HepG2 (cell line): Measurements from ENCODE around the gene ZNRF4. TPM values are rescaled to one million over a fixed set of nuclear protein-coding genes. Genes with fewer than 3 reads are reported as not detected.

Experiments
- AFF4 ChIP-seq: sonication (generic); formaldehyde crosslinking; IDR thresholded peaks from 2 replicates; pipeline ENCODE4 v1.4.0; 2020; ENCODE audit warnings: missing genetic modification reagents
- CHCHD3 ChIP-seq: sonication (generic); formaldehyde crosslinking; IDR thresholded peaks from 2 replicates; pipeline ENCODE4 v1.8.0; 2022; ENCODE audit warnings: mild to moderate bottlenecking, missing genetic modification reagents, moderate library complexity
- ELF1 ChIP-seq: sonication (generic); formaldehyde crosslinking; IDR thresholded peaks from 2 replicates; pipeline ENCODE4 v1.4.0; 2020; ENCODE audit warnings: missing genetic modification reagents
- FOSL2 ChIP-seq: sonication (generic); formaldehyde crosslinking; IDR thresholded peaks from 2 replicates; pipeline ENCODE4 v1.4.0; 2020; ENCODE audit warnings: missing genetic modification reagents
- FOXM1 ChIP-seq: sonication (generic); formaldehyde crosslinking; IDR thresholded peaks from 2 replicates; pipeline ENCODE4 v1.5.0; 2020; ENCODE audit warnings: missing genetic modification reagents
- GFI1 ChIP-seq: sonication (generic); formaldehyde crosslinking; IDR thresholded peaks from 2 replicates; pipeline ENCODE4 v1.5.0; 2020; ENCODE audit warnings: missing genetic modification reagents, mild to moderate bottlenecking, borderline replicate concordance
- GTF3A ChIP-seq: sonication (generic); formaldehyde crosslinking; conservative IDR thresholded peaks from 2 replicates; pipeline ENCODE4 v1.4.0; 2020; ENCODE audit warnings: mild to moderate bottlenecking, missing genetic modification reagents
- JUN ChIP-seq: sonication (generic); formaldehyde crosslinking; IDR thresholded peaks from 2 replicates; pipeline ENCODE4 v1.4.0; 2020; ENCODE audit warnings: mild to moderate bottlenecking, missing genetic modification reagents
- KDM5B ChIP-seq: sonication (generic); formaldehyde crosslinking; IDR thresholded peaks from 2 replicates; pipeline ENCODE4 v1.4.0; 2020; ENCODE audit warnings: missing genetic modification reagents, mild to moderate bottlenecking, borderline replicate concordance
- KLF12 ChIP-seq: sonication (generic); formaldehyde crosslinking; IDR thresholded peaks from 2 replicates; pipeline ENCODE4 v1.4.0; 2020; ENCODE audit warnings: missing genetic modification reagents, borderline replicate concordance
- NFKB2 ChIP-seq: sonication (generic); formaldehyde crosslinking; IDR thresholded peaks from 2 replicates; pipeline ENCODE4 v1.4.0; 2020; ENCODE audit warnings: missing genetic modification reagents, borderline replicate concordance
- NONO ChIP-seq, 2 experiments: fragments of 450-650 bp in 1 of 2; sonication (generic) in 1 of 2; formaldehyde crosslinking in 1 of 2; IDR thresholded peaks in 1 of 2; conservative IDR thresholded peaks in 1 of 2; 2 replicates each; pipeline versions ENCODE4 v1.6.1 to v1.8.0; 2017 to 2022; ENCODE audit warnings: mild to moderate bottlenecking in 1 of 2, missing genetic modification reagents in 1 of 2, moderate library complexity in 1 of 2
- NR2F2 ChIP-seq: IDR thresholded peaks from 2 replicates; pipeline ENCODE4 v1.6.1; 2012; ENCODE audit warnings: low read depth, inconsistent platforms, borderline replicate concordance
- RARA ChIP-seq: IDR thresholded peaks from 2 replicates; pipeline ENCODE4 v1.6.1; 2016; ENCODE audit warnings: missing genetic modification reagents, missing compliant biosample characterization
- ZEB1 ChIP-seq: IDR thresholded peaks from 2 replicates; pipeline ENCODE4 v1.6.1; 2012; ENCODE audit warnings: mild to moderate bottlenecking, low read depth, inconsistent platforms; ENCODE audit not compliant: insufficient replicate concordance
- ZFY ChIP-seq: sonication (generic); formaldehyde crosslinking; IDR thresholded peaks from 2 replicates; pipeline ENCODE4 v1.4.0; 2020; ENCODE audit warnings: missing genetic modification reagents
- ZKSCAN5 ChIP-seq: sonication (generic); formaldehyde crosslinking; IDR thresholded peaks from 2 replicates; pipeline ENCODE4 v1.5.1; 2020; ENCODE audit warnings: mild to moderate bottlenecking, missing genetic modification reagents
- ZNF207 ChIP-seq: fragments of 450-650 bp; IDR thresholded peaks from 2 replicates; pipeline ENCODE4 v1.6.1; 2016; ENCODE audit warnings: antibody characterized with exemption, borderline replicate concordance
- ZNF230 ChIP-seq: sonication (generic); formaldehyde crosslinking; IDR thresholded peaks from 2 replicates; pipeline ENCODE4 v1.4.0; 2020; ENCODE audit warnings: mild to moderate bottlenecking, missing genetic modification reagents
- ZNF616 ChIP-seq: sonication (generic); formaldehyde crosslinking; IDR thresholded peaks from 2 replicates; pipeline ENCODE4 v1.5.0; 2020; ENCODE audit warnings: low read depth, mild to moderate bottlenecking, missing genetic modification reagents
- ZNF878 ChIP-seq: sonication (generic); formaldehyde crosslinking; IDR thresholded peaks from 2 replicates; pipeline ENCODE4 v1.8.1; 2023; ENCODE audit warnings: mild to moderate bottlenecking, missing genetic modification reagents, moderate library complexity
- polyA plus RNA-seq, 8 experiments: library from polyadenylated mRNA; depleted of rRNA in 3 of 8; stranded (reverse) in 7 of 8; unstranded in 1 of 8; fragments of >200 nt; fragmentation: Illumina TruSeq in 4 of 8; extraction: Trizol in 4 of 8; gene quantifications; 2 replicates each; pipeline versions ENCODE4 v1.2.1 to v1.2.3, GENCODE V29; 2011 to 2016; ENCODE audit warnings: low read depth in 4 of 8, missing spikeins in 1 of 8, mixed read lengths in 1 of 8; ENCODE audit not compliant: insufficient read depth in 1 of 8
- total RNA-seq, 5 experiments: library from RNA; depleted of rRNA; stranded (reverse); fragments of >200 nt; fragmentation: Illumina TruSeq; extraction: Trizol; gene quantifications; 2 replicates each; pipeline ENCODE4 v1.2.3, GENCODE V29; 2016; ENCODE audit warnings: low read depth in 1 of 5
- TF ChIP-seq, protein P1 (sequence below): sonication (generic); formaldehyde crosslinking; IDR thresholded peaks from 2 replicates; pipeline ENCODE4 v1.5.1; 2020; ENCODE audit warnings: missing genetic modification reagents, mild to moderate bottlenecking, borderline replicate concordance
- TF ChIP-seq, protein P2 (sequence below): sonication (generic); formaldehyde crosslinking; IDR thresholded peaks from 2 replicates; pipeline ENCODE4 v1.4.0; 2020; ENCODE audit warnings: missing genetic modification reagents

The ZNRF4 gene
- total and polyA plus RNA-seq, 2 of the 13 experiments (the other 11 are each of a cell fraction or from before 2014, with no cell fraction given): not detected

DNA sequence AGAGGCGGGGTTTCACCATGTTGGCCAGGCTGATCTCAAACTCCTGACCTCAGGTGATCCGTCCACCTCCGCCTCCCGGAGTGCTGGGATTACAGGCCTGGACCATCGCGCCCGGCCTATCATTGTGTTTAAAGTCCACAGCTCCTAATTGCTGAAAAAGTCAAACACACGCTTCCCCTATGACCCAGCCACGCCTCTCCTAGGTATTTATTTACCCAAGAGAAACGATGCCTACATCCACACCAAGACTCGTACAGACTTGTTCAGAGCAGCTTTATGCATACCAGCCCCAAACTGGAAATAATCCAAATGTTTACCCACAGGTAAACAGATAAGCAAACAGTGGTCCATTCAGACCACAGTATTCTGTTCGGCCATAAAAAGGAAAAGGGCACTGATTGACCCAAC is 15.1 kb downstream of the ZNRF4 start (continued):
- TF ChIP-seq NR2F2: peak; percentile 84
- peak; percentile 27; the same call in 1 of the 2 replicates for TF ChIP-seq ZNF230 (CRISPR knock-in tag)
- no peak for TF ChIP-seq ELF1 (CRISPR knock-in tag)
- no peak for TF ChIP-seq ZNF207
- TF ChIP-seq GFI1 (CRISPR knock-in tag): peak; percentile 91
- no peak for TF ChIP-seq NFKB2 (CRISPR knock-in tag)
- TF ChIP-seq ZKSCAN5: no peak
- TF ChIP-seq ZEB1: peak; percentile 76
- no peak for TF ChIP-seq FOXM1 (CRISPR knock-in tag)
- TF ChIP-seq GTF3A: no peak
- TF ChIP-seq ZNF616 (CRISPR knock-in tag): no peak
- TF ChIP-seq NONO (IDR thresholded peaks at IDR 0.05): no peak
- TF ChIP-seq NONO (CRISPR knock-in tag; conservative IDR thresholded peaks at IDR 0.05): 0 out of 2 replicates have a peak, but pooled peaks have one; percentile 23
- TF ChIP-seq, protein P1, sequence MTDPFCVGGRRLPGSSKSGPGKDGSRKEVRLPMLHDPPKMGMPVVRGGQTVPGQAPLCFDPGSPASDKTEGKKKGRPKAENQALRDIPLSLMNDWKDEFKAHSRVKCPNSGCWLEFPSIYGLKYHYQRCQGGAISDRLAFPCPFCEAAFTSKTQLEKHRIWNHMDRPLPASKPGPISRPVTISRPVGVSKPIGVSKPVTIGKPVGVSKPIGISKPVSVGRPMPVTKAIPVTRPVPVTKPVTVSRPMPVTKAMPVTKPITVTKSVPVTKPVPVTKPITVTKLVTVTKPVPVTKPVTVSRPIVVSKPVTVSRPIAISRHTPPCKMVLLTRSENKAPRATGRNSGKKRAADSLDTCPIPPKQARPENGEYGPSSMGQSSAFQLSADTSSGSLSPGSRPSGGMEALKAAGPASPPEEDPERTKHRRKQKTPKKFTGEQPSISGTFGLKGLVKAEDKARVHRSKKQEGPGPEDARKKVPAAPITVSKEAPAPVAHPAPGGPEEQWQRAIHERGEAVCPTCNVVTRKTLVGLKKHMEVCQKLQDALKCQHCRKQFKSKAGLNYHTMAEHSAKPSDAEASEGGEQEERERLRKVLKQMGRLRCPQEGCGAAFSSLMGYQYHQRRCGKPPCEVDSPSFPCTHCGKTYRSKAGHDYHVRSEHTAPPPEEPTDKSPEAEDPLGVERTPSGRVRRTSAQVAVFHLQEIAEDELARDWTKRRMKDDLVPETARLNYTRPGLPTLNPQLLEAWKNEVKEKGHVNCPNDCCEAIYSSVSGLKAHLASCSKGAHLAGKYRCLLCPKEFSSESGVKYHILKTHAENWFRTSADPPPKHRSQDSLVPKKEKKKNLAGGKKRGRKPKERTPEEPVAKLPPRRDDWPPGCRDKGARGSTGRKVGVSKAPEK: no peak
- no peak for TF ChIP-seq KDM5B
- no peak for TF ChIP-seq KLF12 (CRISPR knock-in tag)
- peak; percentile 75 for TF ChIP-seq RARA
- 0 out of 2 replicates have a peak, but pooled peaks have one; percentile 35 for TF ChIP-seq ZNF878
- TF ChIP-seq, protein P2, sequence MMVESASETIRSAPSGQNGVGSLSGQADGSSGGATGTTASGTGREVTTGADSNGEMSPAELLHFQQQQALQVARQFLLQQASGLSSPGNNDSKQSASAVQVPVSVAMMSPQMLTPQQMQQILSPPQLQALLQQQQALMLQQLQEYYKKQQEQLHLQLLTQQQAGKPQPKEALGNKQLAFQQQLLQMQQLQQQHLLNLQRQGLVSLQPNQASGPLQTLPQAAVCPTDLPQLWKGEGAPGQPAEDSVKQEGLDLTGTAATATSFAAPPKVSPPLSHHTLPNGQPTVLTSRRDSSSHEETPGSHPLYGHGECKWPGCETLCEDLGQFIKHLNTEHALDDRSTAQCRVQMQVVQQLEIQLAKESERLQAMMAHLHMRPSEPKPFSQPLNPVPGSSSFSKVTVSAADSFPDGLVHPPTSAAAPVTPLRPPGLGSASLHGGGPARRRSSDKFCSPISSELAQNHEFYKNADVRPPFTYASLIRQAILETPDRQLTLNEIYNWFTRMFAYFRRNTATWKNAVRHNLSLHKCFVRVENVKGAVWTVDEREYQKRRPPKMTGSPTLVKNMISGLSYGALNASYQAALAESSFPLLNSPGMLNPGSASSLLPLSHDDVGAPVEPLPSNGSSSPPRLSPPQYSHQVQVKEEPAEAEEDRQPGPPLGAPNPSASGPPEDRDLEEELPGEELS (CRISPR knock-in tag): peak; percentile 98
- TF ChIP-seq AFF4 (CRISPR knock-in tag): no peak
- 0 out of 2 replicates have a peak, but pooled peaks have one; percentile 17 for TF ChIP-seq FOSL2
- TF ChIP-seq ZFY (CRISPR knock-in tag): peak; percentile 43; the same call in 1 of the 2 replicates
- peak; percentile 36; the same call in 1 of the 2 replicates for TF ChIP-seq JUN (CRISPR knock-in tag)
- no peak for TF ChIP-seq CHCHD3 (CRISPR knock-in tag)
